Tibial nerve (tissue), 3 donors: ENCODE data around the gene CD1E.

ENCODE experiments used
- CTCF ChIP-seq, 5 experiments: fragments of 200-600 bp in 3 of 5; fragments of 450-650 bp in 2 of 5; sonication (generic) in 3 of 5; IDR thresholded peaks; one replicate each; pipeline ENCODE4 v1.5.1; 2016 to 2019; ENCODE audit warnings: antibody characterized with exemption in 5 of 5, mild to moderate bottlenecking in 3 of 5, moderate library complexity in 2 of 5
- POLR2A ChIP-seq, 2 donors: fragments of 450-650 bp; IDR thresholded peaks; one replicate each; pipeline ENCODE4 v1.6.1; 2017; ENCODE audit warnings: antibody characterized with exemption in 2 of 2, mild to moderate bottlenecking in 2 of 2, moderate library complexity in 2 of 2

DNA sequence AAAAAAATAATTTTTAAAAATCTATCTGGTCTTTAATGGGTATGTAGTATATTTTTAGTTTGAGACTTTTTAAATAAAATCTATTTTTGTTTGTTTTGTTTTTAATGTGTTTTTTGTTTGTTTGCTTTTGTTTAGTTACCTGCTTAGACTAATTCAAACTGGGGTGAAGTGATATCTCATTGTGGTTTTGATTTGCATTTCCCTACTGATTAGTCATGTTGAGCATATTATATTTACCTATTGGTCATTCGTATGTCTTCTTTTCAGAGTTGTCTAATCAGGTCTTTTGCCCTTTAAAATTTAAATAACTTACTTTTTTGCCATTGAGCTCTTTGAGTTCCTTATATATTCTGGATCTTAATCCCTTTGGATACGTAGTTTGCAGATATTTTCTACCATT is 42.6 kb upstream of the CD1E start:
- TF ChIP-seq CTCF (IDR thresholded peaks at IDR 0.05) = no peak
- no peak for TF ChIP-seq POLR2A (IDR thresholded peaks at IDR 0.05)
